Endothelial cell of umbilical vein (primary cell): ENCODE results near the gene ADCY5. TPM values are rescaled to one million over a fixed set of nuclear protein-coding genes. Genes with fewer than 3 reads are reported as not detected.

Source experiments
- BruUV-seq: library from RNA; stranded (reverse); fragments of 400-500 nt; replicated peaks from 2 replicates; lab custom pipeline; 2021; lab: Mats Ljungman, UMichigan
- CTCF ChIA-PET: fragments of 300-600, 350-600 bp; sonication (Branson Sonifier 250); formaldehyde crosslinking; loops from one replicate; lab custom pipeline; 2021; ENCODE audit warnings: antibody characterized with exemption, inconsistent platforms; lab: Charles Lee
- POLR2A ChIA-PET: fragments of 300-600, 350-600 bp; sonication (Branson Sonifier 250); formaldehyde crosslinking; loops from one replicate; lab custom pipeline; 2021; ENCODE audit warnings: antibody characterized with exemption, inconsistent platforms; lab: Charles Lee
- DNase-seq: peaks from one replicate; pipeline ENCODE4 v3.0.0-alpha.2; 2011; ENCODE audit warnings: low read depth, low spot score
- FAIRE-seq: peaks from 2 replicates; lab custom pipeline; 2011; peaks lifted over from hg19 to GRCh38; lab: Jason Lieb, UNC
- H2AFZ ChIP-seq: 2 replicates; pipeline ENCODE4 v1.6.0; 2012; ENCODE audit warnings: low read depth, low read length, control low read depth, inconsistent platforms
- H3K27ac ChIP-seq: 2 replicates; pipeline ENCODE4 v1.5.1; 2011; ENCODE audit warnings: low read depth, mild to moderate bottlenecking, control low read depth, low read length, moderate library complexity; ENCODE audit not compliant: insufficient read depth
- H3K27me3 ChIP-seq, 2 experiments: 2 replicates each; pipeline versions ENCODE4 v1.6.0 to v1.6.1; 2011; ENCODE audit warnings: low read length in 2 of 2, mixed read lengths in 1 of 2; ENCODE audit not compliant: control insufficient read depth in 2 of 2, insufficient read depth in 2 of 2
- H3K36me3 ChIP-seq, 2 experiments: 2 replicates in 1 of 2; 3 replicates in 1 of 2; pipeline ENCODE4 v1.5.1; 2011; ENCODE audit warnings: low read length in 2 of 2, mild to moderate bottlenecking in 1 of 2, moderate library complexity in 1 of 2; ENCODE audit not compliant: control insufficient read depth in 2 of 2, insufficient read depth in 2 of 2; ENCODE audit errors: extremely low read depth in 1 of 2
- H3K4me1 ChIP-seq: 3 replicates; pipeline ENCODE4 v1.5.1; 2011; ENCODE audit warnings: mild to moderate bottlenecking, low read length; ENCODE audit not compliant: control insufficient read depth, insufficient read depth; ENCODE audit errors: extremely low read depth
- H3K4me2 ChIP-seq: 2 replicates; pipeline ENCODE4 v1.6.1; 2011; ENCODE audit warnings: low read length, control low read depth, mixed read lengths; ENCODE audit not compliant: insufficient read depth
- H3K4me3 ChIP-seq, 3 experiments: fragments of 200-600 bp in 1 of 3; sonication (generic), shearing (Covaris generic) in 1 of 3; replicated peaks in 1 of 3; 2 replicates each; pipeline ENCODE4 v1.5.1; 2011 to 2016; ENCODE audit warnings: control low read depth in 3 of 3, low read length in 3 of 3, mild to moderate bottlenecking in 2 of 3, inconsistent platforms in 1 of 3, low read depth in 1 of 3, moderate library complexity in 1 of 3; ENCODE audit not compliant: insufficient read depth in 1 of 3
- H3K79me2 ChIP-seq: 2 replicates; pipeline ENCODE4 v1.6.0; 2012; ENCODE audit warnings: low read length, inconsistent platforms; ENCODE audit not compliant: control insufficient read depth, insufficient read depth
- H3K9ac ChIP-seq: replicated peaks from 2 replicates; pipeline ENCODE3; 2011; ENCODE audit warnings: low read length, control low read depth; ENCODE audit not compliant: insufficient read depth; ENCODE audit errors: extremely low read depth
- H3K9me1 ChIP-seq: replicated peaks from 3 replicates; pipeline ENCODE4 v1.6.0; 2011; ENCODE audit warnings: mild to moderate bottlenecking, low read length; ENCODE audit not compliant: control insufficient read depth, insufficient read depth; ENCODE audit errors: extremely low read depth
- H3K9me3 ChIP-seq: replicated peaks from 2 replicates; pipeline ENCODE4 v1.5.1; 2012; ENCODE audit warnings: low read length, inconsistent platforms; ENCODE audit not compliant: control insufficient read depth, insufficient read depth
- H4K20me1 ChIP-seq: replicated peaks from 2 replicates; pipeline ENCODE3; 2011; ENCODE audit warnings: mild to moderate bottlenecking, low read length; ENCODE audit not compliant: control insufficient read depth, insufficient read depth; ENCODE audit errors: extremely low read depth
- CTCF ChIP-seq, 2 donors: IDR thresholded peaks; 1 replicate in 1 of 2; 2 replicates in 1 of 2; pipeline ENCODE4 v1.5.1; 2011; ENCODE audit warnings: low read length in 2 of 2, mild to moderate bottlenecking in 2 of 2, moderate library complexity in 2 of 2, control low read depth in 1 of 2, inconsistent platforms in 1 of 2, low read depth in 1 of 2; ENCODE audit not compliant: insufficient read depth in 1 of 2; ENCODE audit errors: extremely low read depth in 1 of 2
- EZH2 ChIP-seq: IDR thresholded peaks from 2 replicates; pipeline ENCODE4 v1.6.1; 2012; ENCODE audit warnings: borderline replicate concordance, low read depth, mild to moderate bottlenecking, moderate library complexity, low read length, inconsistent platforms; ENCODE audit not compliant: severe bottlenecking
- FOS ChIP-seq: IDR thresholded peaks from 2 replicates; pipeline ENCODE4 v1.6.1; 2011; ENCODE audit warnings: mild to moderate bottlenecking, low read length, moderate library complexity, borderline replicate concordance; ENCODE audit not compliant: insufficient read depth
- GATA2 ChIP-seq: IDR thresholded peaks from 2 replicates; pipeline ENCODE4 v1.7.0; 2011; ENCODE audit warnings: low read depth, mild to moderate bottlenecking, moderate library complexity, mixed read lengths, low read length; ENCODE audit not compliant: insufficient read length, insufficient read depth
- JUN ChIP-seq: IDR thresholded peaks from 2 replicates; pipeline ENCODE4 v1.6.1; 2011; ENCODE audit warnings: borderline replicate concordance, low read depth; ENCODE audit not compliant: insufficient read length, insufficient read depth
- MAX ChIP-seq: IDR thresholded peaks from 2 replicates; pipeline ENCODE4 v1.6.1; 2011; ENCODE audit not compliant: insufficient read depth, insufficient read length
- MYC ChIP-seq: IDR thresholded peaks from one replicate; pipeline ENCODE4 v1.6.1; 2011; ENCODE audit warnings: mild to moderate bottlenecking, low read depth, low read length
- POLR2A ChIP-seq: IDR thresholded peaks from 2 replicates; pipeline ENCODE4 v1.6.1; 2012; ENCODE audit warnings: low read depth, mild to moderate bottlenecking, control low read depth, low read length
- POLR2AphosphoS5 ChIP-seq: IDR thresholded peaks from 2 replicates; pipeline ENCODE4 v1.6.1; 2012; ENCODE audit warnings: low read depth, mild to moderate bottlenecking, control low read depth, low read length, moderate library complexity; ENCODE audit not compliant: insufficient read depth
- dilution Hi-C: fragments of 300-500 bp; cut with MboI; formaldehyde crosslinking; loops from one replicate; pipeline ENCODE4 v1.15.0; 2019; ENCODE audit warnings: low sequenced_read_pairs; ENCODE audit not compliant: extremely low pct_ligation_motif_present
- intact Hi-C: fragments of 100-400 bp; cut with micrococcal nuclease; formaldehyde crosslinking; loops from one replicate; pipeline ENCODE4 v1.10.0; 2022
- polyA plus RNA-seq, 4 experiments: library from polyadenylated mRNA; depleted of rRNA in 3 of 4; stranded (reverse) in 3 of 4; unstranded in 1 of 4; fragments of >200 nt; gene quantifications; 2 replicates each; pipeline versions ENCODE4 v1.2.1 to v1.2.3, GENCODE V29; 2011 to 2012; ENCODE audit warnings: missing spikeins in 1 of 4
- total RNA-seq: library from RNA; stranded (reverse); gene quantifications from 2 replicates; pipeline ENCODE4 v1.2.3, GENCODE V29; 2021

ADCY5 gene
- total and polyA plus RNA-seq, 2 donors (not counting 3 experiments of a cell fraction or from before 2014, with no cell fraction given) = 0.01 TPM; not detected in 1

DNA sequence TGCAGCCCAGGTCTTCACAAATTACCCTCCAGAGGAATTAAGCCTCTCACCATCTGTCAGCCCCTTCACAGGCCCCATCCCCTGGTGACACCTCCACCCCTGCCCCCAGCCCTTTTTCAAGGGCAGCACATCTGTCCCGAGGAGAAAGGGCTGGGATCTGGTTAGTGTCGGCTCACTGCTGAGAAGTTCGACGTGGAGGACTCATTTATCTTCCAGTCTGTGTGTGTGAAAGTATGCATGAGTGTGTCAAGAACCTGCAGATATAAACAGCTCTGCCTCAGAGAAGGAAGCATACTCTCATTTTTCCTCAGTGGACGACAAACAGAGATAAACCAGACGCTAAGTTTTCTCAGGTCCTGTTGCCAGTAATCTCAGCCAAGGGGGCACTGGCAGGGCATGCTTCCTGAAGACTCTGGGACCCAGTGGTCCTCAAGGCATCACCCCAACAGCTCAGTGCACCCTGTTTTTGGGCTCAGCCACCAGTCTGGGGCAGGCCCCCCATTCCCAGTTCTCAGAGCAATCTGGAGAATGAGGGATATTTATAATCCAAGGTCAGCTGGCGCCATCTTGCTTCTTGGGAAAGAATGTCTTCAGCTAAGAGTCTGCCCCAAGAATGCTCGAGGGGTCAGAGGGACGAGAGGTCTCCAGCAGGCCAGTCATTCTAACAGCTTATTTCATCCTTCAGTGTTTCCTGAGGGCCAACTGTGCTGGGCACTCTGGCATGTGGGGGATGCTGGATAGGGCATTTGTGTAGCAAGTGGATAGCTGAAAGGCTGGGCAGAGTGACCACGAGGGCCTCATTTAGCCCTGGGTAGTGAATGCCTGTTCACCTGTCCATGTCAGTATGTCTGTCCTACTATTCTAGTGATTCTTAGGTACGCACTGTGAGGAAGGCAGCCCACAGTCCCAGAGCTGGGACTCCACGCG is 73.6 kb downstream of the ADCY5 start:
- H3K4me2 ChIP-seq = no peak overlapping the region
- CTCF ChIA-PET = interaction anchor here (0.9 to 1.4 kb wide), 2 partner anchors 10 to 25 kb away, joined by 3 read pairs; no protein-coding TSS in a partner anchor
- no peaks in the 10 kb centered on the region for H3K9me3 ChIP-seq
- H3K4me3 ChIP-seq = no peak overlapping the region
- no peaks in the 10 kb centered on the region for H3K4me1 ChIP-seq
- FAIRE-seq (no peak), DNase-seq (no peak)
- TF ChIP-seq POLR2A (no peak), EZH2 (no peak), POLR2AphosphoS5 (no peak), JUN (no peak), GATA2 (no peak), FOS (no peak), MYC (no peak), CTCF (IDR thresholded peaks at IDR 0.05; ENCODE audit: extremely low read depth in 1 of 2, insufficient read depth in 1 of 2, low read depth in 1 of 2, low read length in 2 of 2) (no peak), MAX (no peak)
- H4K20me1 ChIP-seq = no peaks in the 10 kb centered on the region
- no peak overlapping the region for H3K9ac ChIP-seq
- no peak overlapping the region for H3K27ac ChIP-seq
- dilution Hi-C loops (no loop called here), intact Hi-C loops (no loop called here)
- H3K36me3 ChIP-seq = no peaks in the 10 kb centered on the region
- POLR2A ChIA-PET = no interaction called here
- BruUV-seq = no TSS peak
- no peaks in the 10 kb centered on the region for H3K9me1 ChIP-seq
- peaks cover 6 to 7% of the 10 kb centered on the region in 2 experiments for H3K27me3 ChIP-seq
- no peak overlapping the region for H2AFZ ChIP-seq
- H3K79me2 ChIP-seq = no peaks in the 10 kb centered on the region
